Measurements from ENCODE around the gene CFAP73.

CFAP73 gene

GRCh38 chr12:113154351-113154973 is 4.9 kb downstream of the CFAP73 start:
- DNase-seq (ENCODE audit: extremely low spot score) = peak; percentile 61
- POLR2A ChIA-PET = no interaction called here
- no peak for TF ChIP-seq CTCF (IDR thresholded peaks at IDR 0.05; ENCODE audit: control extremely low read depth, extremely low read depth, low read depth, missing control alignments)
- CTCF ChIA-PET = interaction anchor here (1.1 to 21.4 kb wide), 14 partner anchors 8 to 124 kb away, joined by 3 to 190 read pairs (median 6); partner anchors contain the start of gene RASAL1

DNA sequence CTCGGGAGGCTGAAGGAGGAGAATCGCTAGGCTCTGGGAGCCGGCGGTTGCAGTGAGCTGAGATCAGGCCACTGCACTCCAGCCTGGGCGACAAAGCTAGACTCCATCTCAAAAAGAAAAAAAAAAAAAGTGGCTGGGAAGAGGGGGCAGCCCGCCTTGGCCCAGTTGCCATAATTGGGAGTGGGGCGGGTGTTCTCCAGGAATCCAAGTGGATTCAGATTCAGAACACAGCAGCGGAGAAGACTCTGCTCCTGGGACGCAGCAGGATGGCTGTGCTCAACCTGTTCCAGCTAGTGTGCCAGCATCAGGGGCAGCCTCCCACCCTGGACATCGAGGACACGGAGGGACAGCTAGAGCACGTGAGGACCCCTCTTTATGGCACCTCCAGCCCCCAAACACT is 5.5 kb downstream of the CFAP73 start:
- no peak for DNase-seq (ENCODE audit: extremely low spot score)
- TF ChIP-seq CTCF (IDR thresholded peaks at IDR 0.05; ENCODE audit: control extremely low read depth, extremely low read depth, low read depth, missing control alignments) = no peak
- ChIA-PET CTCF (interaction anchor here (1.8 to 21.4 kb wide), 4 partner anchors 18 to 92 kb away, joined by 6 to 190 read pairs (median 28); partner anchors contain the start of gene RASAL1), POLR2A (no interaction called here)

DNA sequence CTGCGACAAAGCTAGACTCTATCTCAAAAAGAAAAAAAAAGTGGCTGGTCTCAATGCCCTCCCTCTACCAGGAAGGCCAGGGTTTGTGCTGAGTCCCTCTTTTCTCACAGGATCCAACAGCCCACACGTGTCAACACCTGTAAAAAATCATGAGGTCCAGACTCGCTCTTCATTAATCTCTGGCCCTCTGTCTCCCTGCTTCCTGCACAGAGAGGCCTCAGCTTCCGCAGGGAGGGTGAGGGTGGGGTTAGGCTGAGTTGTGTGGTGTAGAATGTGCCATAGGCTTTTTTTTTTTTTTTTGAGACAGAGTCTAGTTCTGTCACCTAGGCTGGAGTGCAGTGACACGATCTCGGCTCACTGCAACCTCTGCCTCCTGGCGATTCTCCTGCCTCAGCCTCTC is 6.1 kb downstream of the CFAP73 start:
- CTCF ChIA-PET = interaction anchor here (1.8 to 21.4 kb wide), 3 partner anchors 17 to 93 kb away, joined by 6 to 190 read pairs (median 14); no protein-coding TSS in a partner anchor

GRCh38 chr12:113157218-113157859 is 7.8 kb downstream of the CFAP73 start:
- no peak for TF ChIP-seq CTCF (IDR thresholded peaks at IDR 0.05; ENCODE audit: control extremely low read depth, extremely low read depth, low read depth, missing control alignments)
- POLR2A ChIA-PET = no interaction called here
- CTCF ChIA-PET = interaction anchor here (1.5 to 21.4 kb wide), 2 partner anchors 16 to 27 kb away, joined by 4 to 190 read pairs; no protein-coding TSS in a partner anchor
- no peak for DNase-seq (ENCODE audit: extremely low spot score)

More for the DNA sequence above, 6.1 kb downstream of the CFAP73 start:
- DNase-seq (ENCODE audit: extremely low spot score) = no peak
- POLR2A ChIA-PET = no interaction called here
- no peak for TF ChIP-seq CTCF (IDR thresholded peaks at IDR 0.05; ENCODE audit: control extremely low read depth, extremely low read depth, low read depth, missing control alignments)

DNA sequence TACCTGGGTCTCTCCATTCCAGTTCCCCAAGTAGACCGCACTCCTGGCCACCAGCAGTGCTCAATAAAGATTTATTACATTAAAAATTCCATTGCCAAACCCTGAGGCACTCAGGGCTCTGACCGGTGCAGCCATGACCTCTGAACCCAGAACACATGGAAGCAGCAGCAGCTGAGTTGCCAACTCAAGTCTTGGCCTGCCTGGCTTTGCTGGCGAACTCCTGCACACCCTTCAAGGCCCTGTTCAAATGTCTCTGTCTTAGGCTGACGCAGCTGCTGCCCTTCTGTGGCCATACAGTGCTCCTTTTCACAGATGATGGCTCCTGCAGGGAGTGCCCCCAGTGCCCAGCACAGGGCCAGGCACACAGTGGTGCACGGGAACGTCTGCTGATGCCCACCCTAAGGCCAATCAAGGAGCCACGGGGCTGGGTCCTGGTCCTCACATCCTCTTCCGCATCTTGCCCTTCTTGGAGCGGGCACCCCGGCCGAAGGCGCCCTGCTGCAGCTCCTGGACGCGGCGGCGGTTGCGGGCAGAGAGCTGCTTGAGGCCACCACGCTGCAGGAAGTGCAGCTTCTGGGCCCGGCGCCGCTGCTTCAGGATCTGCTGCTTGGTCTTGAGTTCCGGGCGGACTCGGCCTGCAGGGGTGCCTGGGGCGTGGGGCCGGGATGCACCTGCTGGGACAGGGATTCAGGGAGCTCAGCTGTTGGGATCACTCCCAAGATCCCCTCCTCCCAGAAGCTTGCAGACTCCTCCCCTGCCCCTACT is 9.1 kb downstream of the CFAP73 start:
- ChIA-PET POLR2A (interaction anchor here (0.6 kb wide), 1 partner anchor 48 kb away, joined by 3 read pairs; no protein-coding TSS in a partner anchor), CTCF (interaction anchor here (1.4 to 21.4 kb wide), 3 partner anchors 14 to 28 kb away, joined by 3 to 190 read pairs (median 4); no protein-coding TSS in a partner anchor)
- TF ChIP-seq CTCF (IDR thresholded peaks at IDR 0.05; ENCODE audit: control extremely low read depth, extremely low read depth, low read depth, missing control alignments) = no peak
- DNase-seq (ENCODE audit: extremely low spot score) = no peak

DNA sequence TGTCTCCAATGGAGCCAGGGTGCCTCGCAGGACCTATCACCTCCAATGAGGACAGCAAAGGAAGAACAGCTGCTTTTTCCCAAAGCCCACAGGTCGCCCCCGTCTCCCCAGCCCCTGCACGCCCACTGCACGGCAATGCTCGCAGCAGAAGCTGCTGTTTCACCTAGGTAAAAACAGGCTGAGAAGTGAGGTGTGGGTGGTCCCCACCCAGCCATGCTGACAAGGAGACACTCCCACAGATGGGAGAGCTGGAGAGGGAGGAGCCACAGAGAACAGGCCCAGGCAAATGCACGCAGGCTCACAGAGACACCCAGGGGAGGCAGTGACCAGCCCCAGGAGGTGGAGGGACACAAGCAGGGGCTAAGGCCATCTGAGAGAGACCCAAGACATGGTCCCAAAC is 10.4 kb downstream of the CFAP73 start:
- POLR2A ChIA-PET = no interaction called here

More for the DNA sequence above, 10.4 kb downstream of the CFAP73 start:
- TF ChIP-seq CTCF (IDR thresholded peaks at IDR 0.05; ENCODE audit: control extremely low read depth, extremely low read depth, low read depth, missing control alignments) = no peak
- CTCF ChIA-PET = interaction anchor here (0.9 to 21.4 kb wide), 3 partner anchors 13 to 68 kb away, joined by 4 to 190 read pairs (median 4); partner anchors contain the start of gene RASAL1
- DNase-seq (ENCODE audit: extremely low spot score) = no peak

Measured in GM10248 (cell line).